Epidermal melanocyte (primary cell): ENCODE results near the gene PLP1.
"Not testable (repeated sequence)": the region's sequence is repeated elsewhere in the genome, so short reads cannot be mapped to it uniquely, and the experiment has no call there.

Experiments
- DNase-seq: peaks from one replicate; pipeline ENCODE4 v3.0.0; 2011; ENCODE audit warnings: low spot score; ENCODE audit not compliant: insufficient read length

Gene PLP1

GRCh38 chrX:103776546-103776945 lies at the start of gene PLP1:
TSS of gene PLP1 (plus strand) at chrX:103776840. CDS start at chrX:103776996, 156 bp downstream.
- DNase-seq, result no peak

GRCh38 chrX:103727115-103727514 lies 49.5 kb upstream of the PLP1 start:
- no peak for DNase-seq

- DNase-seq, result no peak
Observed at GRCh38 chrX:103729015-103729414, 47.6 kb upstream of the PLP1 start.

GRCh38 chrX:103730147-103730795 lies 46.4 kb upstream of the PLP1 start:
- no peak for DNase-seq

GRCh38 chrX:103730796-103731493 lies 45.7 kb upstream of the PLP1 start:
- no peak for DNase-seq

- no peak for DNase-seq
Observed at GRCh38 chrX:103733017-103733416, 43.6 kb upstream of the PLP1 start.

- no peak for DNase-seq
Observed at GRCh38 chrX:103734125-103734760, 42.4 kb upstream of the PLP1 start.

- DNase-seq, result no peak
Observed at GRCh38 chrX:103737696-103738095, 38.9 kb upstream of the PLP1 start.

- no peak for DNase-seq
Observed at GRCh38 chrX:103739421-103739820, 37.2 kb upstream of the PLP1 start.

GRCh38 chrX:103741879-103742278 lies 34.8 kb upstream of the PLP1 start:
- DNase-seq, result no peak

- no peak for DNase-seq
Observed at GRCh38 chrX:103742339-103742738, 34.3 kb upstream of the PLP1 start.

- DNase-seq, result no peak
Observed at GRCh38 chrX:103747163-103747562, 29.5 kb upstream of the PLP1 start.

- no peak for DNase-seq
Observed at GRCh38 chrX:103754401-103754800, 22.2 kb upstream of the PLP1 start.

- DNase-seq, result no peak
Observed at GRCh38 chrX:103756736-103757135, 19.9 kb upstream of the PLP1 start.

- DNase-seq, result no peak
Observed at GRCh38 chrX:103758555-103758954, 18.1 kb upstream of the PLP1 start.

GRCh38 chrX:103763541-103763940 lies 13.1 kb upstream of the PLP1 start:
- not testable (repeated sequence) for DNase-seq

GRCh38 chrX:103766813-103767555 lies 9.7 kb upstream of the PLP1 start:
- not testable (repeated sequence) for DNase-seq

- DNase-seq, result no peak
Observed at GRCh38 chrX:103773445-103773844, 3.2 kb upstream of the PLP1 start.

- DNase-seq, result peak; percentile 22
Observed at GRCh38 chrX:103774070-103774642, 2.5 kb upstream of the PLP1 start.

GRCh38 chrX:103779141-103779789 lies 2.6 kb downstream of the PLP1 start:
- DNase-seq, result no peak
